GM18870 (cell line): ENCODE data around the gene MYL6.
A peak's percentile ranks its signal among the peaks of the same experiment; 100 is the strongest.
"Not testable (repeated sequence)": the region's sequence is repeated elsewhere in the genome, so short reads cannot be mapped to it uniquely, and the experiment has no call there.

Experiments used
- ATAC-seq: cut with Tn5 transposase; IDR thresholded peaks from one replicate; pipeline ENCODE4 v1.9.1; 2021; ENCODE audit warnings: moderate library complexity; ENCODE audit not compliant: unreplicated experiment

The MYL6 gene

DNA sequence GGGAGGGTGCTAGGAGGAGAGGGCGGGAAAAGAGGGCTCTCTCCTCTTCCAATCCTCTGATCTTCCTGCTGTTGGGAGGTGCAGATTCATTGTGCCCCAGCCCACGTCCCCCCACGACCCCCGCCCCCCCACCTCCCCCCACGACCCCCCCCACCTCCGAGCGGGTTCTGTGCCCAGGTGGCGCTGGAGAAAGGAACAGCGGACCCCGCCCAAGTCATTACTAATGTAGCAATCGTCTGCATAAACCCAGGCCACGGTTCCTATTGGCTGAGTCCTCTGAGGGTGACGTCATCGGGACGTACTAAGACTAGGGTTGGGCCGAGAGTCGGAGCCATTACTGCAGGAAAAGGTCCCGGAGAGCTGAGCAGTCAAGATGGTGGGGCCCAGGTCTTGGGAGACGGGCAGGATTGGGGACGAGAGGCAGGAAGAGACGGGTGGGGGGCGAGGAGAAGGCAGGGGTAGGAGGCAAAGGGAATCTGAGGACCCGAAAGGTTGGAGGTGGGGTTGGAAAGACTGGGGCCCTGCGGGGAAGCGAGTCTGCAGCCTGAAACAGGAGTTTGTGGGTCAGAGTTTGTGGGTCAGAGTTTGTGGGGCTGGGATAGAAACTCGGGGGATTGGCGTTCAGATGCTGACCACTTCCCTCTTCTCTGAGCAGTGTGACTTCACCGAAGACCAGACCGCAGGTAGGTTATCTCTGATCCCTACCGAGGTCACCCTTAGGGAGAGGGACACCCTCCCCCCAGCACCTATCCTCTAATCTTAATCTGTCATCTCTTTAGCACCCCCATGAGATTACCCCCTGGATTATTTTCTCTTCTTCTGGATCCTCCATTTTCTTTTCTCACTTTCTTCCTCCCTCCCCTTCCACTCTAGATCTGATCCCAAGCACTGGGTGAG, at the start of gene MYL6:
TSS of gene MYL6 (plus strand) at position 331 of the 897 bp plus-strand sequence. CDS start at position 374, 43 bp downstream.
- peak; percentile 75 for ATAC-seq

- no peak for ATAC-seq
Measured at GRCh38 chr12:56110571-56110970, 47.6 kb upstream of the MYL6 start.

DNA sequence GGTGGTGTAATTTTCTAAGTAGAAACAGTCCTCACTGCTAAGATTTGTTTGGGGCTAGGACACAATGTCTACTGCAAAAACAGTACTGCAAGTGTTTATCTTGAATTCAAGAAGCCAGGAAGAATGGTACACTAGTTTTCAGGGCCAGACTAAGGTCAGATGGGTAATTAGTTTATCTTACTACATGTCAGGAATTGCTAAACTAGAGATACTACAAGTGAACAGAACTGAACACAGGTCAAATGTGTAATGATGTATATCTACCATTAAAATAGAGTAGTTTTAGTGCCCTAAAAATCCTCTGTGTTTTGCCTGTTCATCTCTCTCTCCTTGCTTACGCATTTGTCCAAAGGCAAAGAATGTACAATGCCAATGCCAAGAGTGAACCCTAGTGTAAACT, 44.1 kb upstream of the MYL6 start:
- no peak for ATAC-seq

DNA sequence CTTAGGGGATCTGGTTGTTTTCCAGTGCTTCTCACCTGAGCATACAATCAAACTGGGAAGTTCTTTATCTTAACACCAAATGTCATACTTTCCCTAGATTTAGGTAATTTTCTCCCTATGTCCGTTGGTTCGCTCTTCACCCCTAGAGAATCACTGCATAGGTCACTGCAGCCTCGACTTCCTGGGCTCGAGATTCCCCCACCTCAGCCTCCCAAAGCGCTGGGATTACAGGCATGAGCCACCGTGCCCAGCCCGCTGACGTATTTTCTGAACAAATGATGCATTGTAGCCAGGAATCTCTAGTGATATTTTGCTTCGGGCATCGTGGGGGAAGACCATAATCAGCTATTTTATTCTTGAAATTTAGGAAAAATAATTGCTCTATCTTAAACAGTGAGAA, 42.8 kb upstream of the MYL6 start:
- no peak for ATAC-seq

DNA sequence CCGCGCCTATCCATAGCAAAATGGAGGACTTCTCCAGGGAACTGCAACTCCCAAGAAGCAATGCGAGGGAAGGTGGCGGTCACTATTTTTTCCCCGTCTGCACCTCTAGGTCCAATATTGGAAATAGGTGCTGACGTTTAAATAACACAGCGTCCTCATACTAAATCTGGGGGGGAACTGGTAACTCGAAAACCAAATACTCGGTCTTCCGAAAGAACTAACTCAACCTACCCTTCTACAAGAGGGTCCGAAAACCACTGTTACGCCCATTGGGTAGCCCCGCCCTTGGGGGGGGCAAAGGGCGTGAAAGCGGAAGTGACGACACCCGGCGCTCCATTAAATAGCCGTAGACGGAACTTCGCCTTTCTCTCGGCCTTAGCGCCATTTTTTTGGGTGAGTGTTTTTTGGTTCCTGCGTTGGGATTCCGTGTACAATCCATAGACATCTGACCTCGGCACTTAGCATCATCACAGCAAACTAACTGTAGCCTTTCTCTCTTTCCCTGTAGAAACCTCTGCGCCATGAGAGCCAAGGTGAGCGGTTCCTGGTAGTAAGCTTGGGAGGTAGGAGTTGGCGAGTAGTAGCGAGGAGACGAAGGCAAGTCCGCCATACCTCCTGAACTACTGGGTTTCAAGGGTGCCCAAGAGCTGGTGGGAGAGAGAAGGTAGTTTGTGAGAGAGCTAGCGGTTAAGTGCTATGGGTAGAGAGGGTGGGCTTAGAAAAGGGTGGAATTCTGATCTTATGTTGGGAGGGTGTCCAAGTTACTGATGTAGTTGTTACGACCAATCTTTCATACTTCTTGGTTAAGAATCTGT, 41.7 kb upstream of the MYL6 start, which contains the start of gene RPL41:
TSS of gene RPL41 (plus strand) at position 367 of the 815 bp plus-strand sequence.
- ATAC-seq: peak; percentile 28

- not testable (repeated sequence) for ATAC-seq
Measured at GRCh38 chr12:56117082-56117706, 41.0 kb upstream of the MYL6 start.

DNA sequence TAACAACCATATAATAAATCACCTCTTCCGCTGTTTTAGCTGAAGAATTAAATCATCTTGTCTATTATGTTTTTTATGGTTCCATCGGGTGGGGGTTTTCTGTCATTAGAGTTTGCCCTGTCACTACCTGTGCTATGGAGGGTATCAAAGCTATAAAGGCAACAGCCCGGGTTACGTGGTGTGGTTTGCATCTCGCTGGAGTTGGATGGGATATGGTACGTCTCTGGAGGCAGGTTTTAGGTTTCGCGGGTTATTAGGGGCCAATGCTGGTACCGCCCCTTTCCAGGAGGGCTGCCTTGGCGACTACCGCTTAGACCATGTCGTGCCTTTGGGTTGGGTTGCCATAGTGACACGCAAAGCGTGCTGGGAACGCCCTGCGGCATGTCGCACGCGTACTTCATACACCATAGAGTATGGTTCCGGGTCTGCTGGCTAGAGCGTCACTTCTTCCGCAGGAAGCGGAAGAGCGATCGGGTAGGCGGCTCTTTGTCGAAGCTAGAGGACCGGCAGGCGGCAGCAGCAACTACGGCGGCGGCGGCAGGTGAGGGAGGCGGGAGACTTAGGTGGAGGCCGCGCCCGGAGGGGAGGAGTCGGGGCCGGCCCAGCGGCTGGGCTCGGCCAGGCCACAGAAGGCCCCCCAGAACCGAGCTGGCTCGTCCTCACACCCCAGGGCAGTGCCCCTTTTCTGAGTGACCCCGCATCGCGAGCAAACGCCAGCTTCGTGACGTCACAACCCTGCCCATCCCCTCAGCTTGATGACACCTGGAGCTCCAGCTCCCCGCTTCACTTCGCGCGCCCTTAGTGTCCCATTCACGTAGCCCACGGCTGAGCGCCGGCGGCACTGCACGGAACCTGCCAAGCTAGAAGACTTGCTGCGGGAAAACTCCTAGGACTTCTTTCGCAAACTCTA, 40.1 kb upstream of the MYL6 start, which contains the start of gene ZC3H10:
TSS of gene ZC3H10 (plus strand) at position 489 of the 910 bp plus-strand sequence. CDS start 2,297 bp downstream, outside the sequence.
- peak; percentile 90 for ATAC-seq

GRCh38 chr12:56118688-56119357, 39.3 kb upstream of the MYL6 start:
- no peak for ATAC-seq

GRCh38 chr12:56119361-56119796, 38.8 kb upstream of the MYL6 start:
- no peak for ATAC-seq

DNA sequence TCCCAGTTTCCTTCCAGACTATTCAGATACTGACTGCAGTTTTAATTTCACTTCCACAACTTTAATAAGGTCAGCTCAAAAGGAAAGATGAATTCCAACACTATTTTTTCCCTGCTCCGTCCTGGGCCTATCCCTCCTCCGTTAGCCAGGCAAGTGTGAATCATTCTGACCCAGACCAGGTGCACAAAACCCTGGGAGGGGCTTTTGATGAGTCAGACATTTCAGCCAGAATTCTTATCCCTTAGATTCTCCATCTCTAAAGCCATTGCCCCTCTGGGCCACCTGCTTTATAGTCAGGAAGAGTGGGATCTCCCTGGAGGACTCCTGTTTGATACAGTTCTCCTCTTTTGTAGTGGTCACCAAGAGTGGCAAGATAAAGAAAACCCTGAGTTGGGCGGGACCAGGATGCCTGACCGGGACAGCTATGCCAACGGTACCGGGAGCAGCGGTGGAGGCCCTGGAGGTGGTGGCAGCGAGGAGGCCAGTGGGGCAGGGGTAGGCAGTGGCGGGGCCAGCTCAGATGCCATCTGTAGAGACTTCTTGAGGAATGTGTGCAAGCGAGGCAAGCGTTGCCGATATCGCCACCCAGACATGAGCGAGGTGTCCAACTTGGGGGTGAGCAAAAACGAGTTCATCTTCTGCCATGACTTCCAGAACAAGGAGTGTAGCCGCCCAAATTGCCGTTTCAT, 37.9 kb upstream of the MYL6 start:
- ATAC-seq: no peak

DNA sequence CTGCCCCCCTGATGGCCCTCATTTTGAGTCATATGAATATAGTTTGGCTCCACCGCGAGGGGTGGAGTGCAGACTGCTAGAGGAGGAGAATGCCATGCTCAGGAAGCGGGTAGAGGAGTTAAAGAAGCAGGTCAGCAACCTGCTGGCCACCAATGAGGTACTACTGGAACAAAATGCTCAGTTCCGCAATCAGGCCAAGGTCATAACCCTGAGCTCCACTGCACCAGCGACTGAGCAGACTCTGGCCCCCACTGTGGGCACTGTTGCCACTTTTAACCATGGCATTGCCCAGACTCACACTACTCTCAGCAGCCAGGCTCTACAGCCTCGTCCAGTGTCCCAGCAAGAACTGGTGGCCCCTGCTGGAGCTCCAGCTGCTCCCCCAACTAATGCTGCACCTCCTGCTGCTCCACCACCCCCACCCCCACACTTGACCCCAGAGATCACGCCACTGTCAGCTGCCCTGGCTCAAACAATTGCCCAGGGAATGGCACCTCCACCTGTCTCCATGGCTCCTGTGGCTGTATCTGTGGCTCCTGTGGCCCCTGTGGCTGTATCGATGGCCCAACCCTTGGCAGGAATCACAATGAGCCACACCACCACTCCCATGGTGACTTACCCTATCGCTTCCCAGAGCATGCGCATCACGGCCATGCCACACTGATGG, 36.8 kb upstream of the MYL6 start:
- ATAC-seq: no peak

GRCh38 chr12:56122637-56123036, 35.5 kb upstream of the MYL6 start:
- no peak for ATAC-seq

DNA sequence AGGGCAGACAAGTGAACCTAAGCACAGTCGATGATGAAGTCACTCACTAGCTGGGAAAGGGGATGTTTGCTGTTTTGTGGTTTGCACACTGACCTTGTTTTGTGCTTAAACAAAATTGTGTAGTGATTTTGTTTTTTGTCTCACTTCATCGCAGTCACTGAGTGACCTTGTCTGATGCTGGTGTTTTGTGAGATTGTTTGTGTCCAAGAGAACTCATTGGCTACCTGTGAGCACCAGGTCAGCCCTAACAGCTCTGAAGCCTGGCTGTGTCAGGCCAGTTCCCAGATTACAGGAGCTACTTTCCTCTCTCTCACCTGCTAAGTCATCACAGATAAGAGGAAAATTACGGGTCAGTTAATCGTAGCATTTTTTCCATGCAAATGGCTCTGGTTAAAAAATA, 34.0 kb upstream of the MYL6 start:
- ATAC-seq: no peak

- no peak for ATAC-seq
Measured at GRCh38 chr12:56126732-56127239, 31.4 kb upstream of the MYL6 start.

DNA sequence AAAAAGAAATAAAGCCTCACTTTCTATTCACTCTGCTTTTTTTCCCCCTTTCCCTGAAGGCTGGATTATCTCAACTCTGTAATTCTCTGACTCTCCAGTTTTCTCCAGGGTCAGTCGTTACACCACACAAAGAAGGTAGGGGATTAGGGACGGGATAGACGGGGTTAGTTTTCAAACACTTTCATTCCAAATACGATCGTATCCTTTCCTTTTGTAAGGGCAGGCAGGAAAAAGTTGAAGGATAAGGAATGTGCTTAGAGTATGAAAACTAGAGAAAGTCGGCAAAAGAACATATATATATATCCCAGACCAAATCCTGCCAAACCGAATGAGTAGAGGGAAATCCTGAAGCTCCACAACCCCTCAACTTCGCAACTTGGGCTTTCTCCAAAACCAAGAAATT, 30.7 kb upstream of the MYL6 start:
- ATAC-seq: no peak

- ATAC-seq: peak; percentile 85
Measured at GRCh38 chr12:56127888-56128669, 30.1 kb upstream of the MYL6 start, which contains the start of gene ESYT1. Gene ESYT1 (plus strand): TSS chr12:56128267. CDS start chr12:56128320, 53 bp downstream.

DNA sequence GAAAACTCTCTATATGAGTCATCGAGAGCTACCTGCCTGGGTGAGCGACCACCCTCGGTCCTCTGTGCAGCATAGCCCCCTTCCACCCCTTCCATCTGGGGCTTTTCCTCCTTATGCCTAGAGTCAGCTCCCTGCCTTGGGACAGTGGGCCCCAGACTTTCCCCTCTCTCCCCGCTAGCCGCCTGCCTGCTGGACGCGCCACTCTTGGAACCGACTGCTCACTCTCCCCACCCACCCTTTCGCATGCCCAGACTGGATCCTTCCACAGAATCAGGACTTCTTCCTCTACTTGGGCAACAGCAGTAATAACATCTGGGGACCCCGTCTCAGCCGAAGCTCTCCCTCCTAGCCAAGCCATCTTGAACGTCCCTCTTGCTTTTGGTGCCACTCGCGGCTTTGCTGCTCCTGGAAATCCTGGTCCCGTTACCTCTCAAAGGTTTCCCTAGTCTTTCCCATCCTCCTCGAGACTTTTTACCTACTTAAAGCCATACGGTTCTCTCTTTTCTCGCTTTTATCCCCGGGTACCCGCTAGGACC, 29.4 kb upstream of the MYL6 start:
- ATAC-seq: no peak
